Measurements from ENCODE around the gene SLC23A3.

Gene SLC23A3

DNA sequence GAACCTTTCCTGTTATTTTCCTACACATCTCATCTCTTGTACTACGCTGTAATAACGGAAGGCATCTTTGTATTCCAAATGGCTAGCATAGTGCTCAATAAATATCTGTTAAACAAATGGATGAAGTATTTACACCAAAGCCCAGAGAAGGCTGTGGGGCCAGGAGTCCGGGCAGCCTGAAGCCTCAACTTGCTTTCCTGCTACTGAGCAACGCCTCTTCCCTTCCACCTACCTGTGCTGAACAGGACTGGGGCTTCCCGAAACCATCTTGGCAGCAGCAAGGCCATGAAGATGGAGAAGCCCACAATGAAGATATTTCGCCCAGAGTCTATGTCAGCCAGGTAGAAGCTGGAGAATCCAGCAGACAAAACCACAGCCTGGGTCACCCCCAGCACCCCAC lies 6.7 kb downstream of the SLC23A3 start:
- DNase-seq (ENCODE audit: low read depth) = no peak
- no peak overlapping the region for H3K4me3 ChIP-seq (ENCODE audit: low read length)
- no peak for TF ChIP-seq CTCF (conservative IDR thresholded peaks at IDR 0.05; ENCODE audit: low read depth, low read length)

DNA sequence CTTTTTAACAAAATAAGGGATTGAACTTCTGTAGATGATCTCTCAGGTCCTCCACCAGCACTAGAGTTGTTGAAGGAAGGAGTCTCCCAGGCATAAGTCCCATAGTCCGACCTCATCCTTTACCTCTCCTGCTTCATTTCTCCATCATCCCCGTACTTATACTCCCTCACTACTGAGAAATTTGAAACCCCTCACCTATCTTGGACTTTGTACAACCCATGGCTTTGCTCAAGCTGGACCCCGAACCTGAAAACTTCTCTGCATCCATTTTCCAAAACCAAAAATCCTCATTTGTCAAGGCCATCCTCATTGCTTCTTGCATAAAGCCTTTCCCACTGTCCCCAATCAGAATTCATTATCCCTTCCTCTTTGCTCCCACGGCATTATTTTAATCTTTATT lies 8.7 kb downstream of the SLC23A3 start:
- DNase-seq (ENCODE audit: low read depth) = no peak
- H3K4me3 ChIP-seq (ENCODE audit: low read length) = peak overlapping the region; percentile 72
- no peak for TF ChIP-seq CTCF (conservative IDR thresholded peaks at IDR 0.05; ENCODE audit: low read depth, low read length)

- peak; percentile 64 for DNase-seq (ENCODE audit: low read depth)
- peak; percentile 98 for TF ChIP-seq CTCF (conservative IDR thresholded peaks at IDR 0.05; ENCODE audit: low read depth, low read length)
- peak within 1 kb of the TSS; percentile 72 for H3K4me3 ChIP-seq (ENCODE audit: low read length)
Observed at GRCh38 chr2:219160186-219161017, 9.4 kb downstream of the SLC23A3 start, which contains the start of gene NHEJ1. Gene NHEJ1 (minus strand): TSS chr2:219160815. CDS start chr2:219158362, 2,453 bp downstream.

GRCh38 chr2:219159771-219160185 lies 10.1 kb downstream of the SLC23A3 start:
- TF ChIP-seq CTCF (conservative IDR thresholded peaks at IDR 0.05; ENCODE audit: low read depth, low read length) = no peak
- peak overlapping the region; percentile 72 for H3K4me3 ChIP-seq (ENCODE audit: low read length)
- no peak for DNase-seq (ENCODE audit: low read depth)

- H3K4me3 ChIP-seq (ENCODE audit: low read length) = no peak overlapping the region
- DNase-seq (ENCODE audit: low read depth) = no peak
- TF ChIP-seq CTCF (conservative IDR thresholded peaks at IDR 0.05; ENCODE audit: low read depth, low read length) = no peak
Observed at GRCh38 chr2:219158586-219158985, 11.2 kb downstream of the SLC23A3 start.

GRCh38 chr2:219158025-219158424 lies 11.8 kb downstream of the SLC23A3 start:
- TF ChIP-seq CTCF (conservative IDR thresholded peaks at IDR 0.05; ENCODE audit: low read depth, low read length) = no peak
- no peak overlapping the region for H3K4me3 ChIP-seq (ENCODE audit: low read length)
- no peak for DNase-seq (ENCODE audit: low read depth)

DNA sequence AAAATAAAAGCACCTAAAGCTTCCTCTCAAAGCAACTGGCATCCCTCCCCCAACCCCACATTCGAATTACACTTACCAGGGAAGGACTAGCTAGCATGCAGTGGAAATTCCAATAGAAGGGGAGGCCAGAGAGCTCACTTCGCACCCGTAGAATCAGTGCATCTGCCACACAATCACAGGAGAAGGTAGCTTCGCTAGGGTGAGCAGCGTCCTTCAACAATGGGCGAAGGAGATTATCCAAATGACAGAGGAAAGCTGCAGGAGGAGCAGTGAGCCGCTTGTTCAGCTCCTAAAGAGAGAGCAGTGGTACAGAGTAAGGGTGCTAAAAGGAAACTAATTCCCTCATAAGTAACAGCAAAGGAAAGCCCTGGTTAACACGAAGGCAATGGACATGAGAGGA lies 12.4 kb downstream of the SLC23A3 start:
- DNase-seq (ENCODE audit: low read depth) = no peak
- no peak for TF ChIP-seq CTCF (conservative IDR thresholded peaks at IDR 0.05; ENCODE audit: low read depth, low read length)
- H3K4me3 ChIP-seq (ENCODE audit: low read length) = no peak overlapping the region

Measured in retinal pigment epithelial cell (primary cell).